HCT116 (cell line): ENCODE measurements around the gene DNASE1L3. TPM values are rescaled to one million over a fixed set of nuclear protein-coding genes. Genes with fewer than 3 reads are reported as not detected.

ENCODE experiments used
- ATAC-seq: fragments of 200-7000 bp; cut with Tn5 transposase; 2 replicates; pipeline ENCODE4 v1.9.1; 2020; ENCODE audit warnings: mild to moderate bottlenecking, moderate library complexity
- BruUV-seq: library from RNA; stranded (reverse); fragments of 400-500 nt; replicated peaks from 2 replicates; lab custom pipeline; 2021; lab: Mats Ljungman, UMichigan
- CTCF ChIA-PET: fragments of 300-600 bp; sonication (Branson Sonifier 250); formaldehyde crosslinking; loops from one replicate; lab custom pipeline; 2021; ENCODE audit warnings: antibody characterized with exemption; lab: Charles Lee
- POLR2A ChIA-PET: fragments of 300-600, 350-600 bp; sonication (Branson Sonifier 250); formaldehyde crosslinking; loops from one replicate; lab custom pipeline; 2021; ENCODE audit warnings: antibody characterized with exemption; lab: Charles Lee
- RAD21 ChIA-PET, 2 experiments: fragments of 300-600 bp; sonication (Branson Sonifier 250); formaldehyde crosslinking; loops; one replicate each; lab custom pipeline; 2023; ENCODE audit warnings: low total read pairs in 2 of 2; ENCODE audit not compliant: uncharacterized antibody in 2 of 2, unreplicated experiment in 2 of 2, low non-redundant PET in 1 of 2; lab: Charles Lee
- DNase-seq: peaks from one replicate; pipeline ENCODE4 v3.0.0-alpha.2; 2010; ENCODE audit warnings: low read depth, low spot score
- H2AFZ ChIP-seq: fragments of 200-600 bp; shearing (Covaris generic), sonication (generic); 2 replicates; pipeline ENCODE4 v1.6.1; 2017; ENCODE audit warnings: low read depth, mixed run types, mixed read lengths, antibody characterized with exemption, low read length; ENCODE audit not compliant: poor library complexity, severe bottlenecking
- H3K27ac ChIP-seq: 2 replicates; pipeline ENCODE4 v1.5.1; 2012; ENCODE audit warnings: low read depth, low read length
- H3K27me3 ChIP-seq: fragments of 200-600 bp; sonication (generic); 2 replicates; pipeline ENCODE4 v1.6.1; 2016; ENCODE audit warnings: mixed run types, low read length, mixed read lengths; ENCODE audit not compliant: insufficient read depth
- H3K36me3 ChIP-seq, 2 experiments: fragments of 200-500 bp in 1 of 2; fragments of 200-600 bp in 1 of 2; sonication (Bioruptor generic) in 1 of 2; sonication (generic) in 1 of 2; 2 replicates each; pipeline versions ENCODE4 v1.5.1 to v1.6.1; 2014 to 2016; ENCODE audit warnings: low read length in 2 of 2, inconsistent platforms in 1 of 2, mixed read lengths in 1 of 2, mixed run types in 1 of 2; ENCODE audit not compliant: insufficient read depth in 2 of 2, control insufficient read depth in 1 of 2
- H3K4me1 ChIP-seq, 2 experiments: fragments of 200-600 bp in 1 of 2; sonication (generic) in 1 of 2; 2 replicates each; pipeline versions ENCODE4 v1.5.1 to v1.6.1; 2012 to 2017; ENCODE audit warnings: low read length in 2 of 2, inconsistent platforms in 1 of 2, mild to moderate bottlenecking in 1 of 2, mixed read lengths in 1 of 2, mixed run types in 1 of 2, moderate library complexity in 1 of 2; ENCODE audit not compliant: insufficient read depth in 2 of 2, control insufficient read depth in 1 of 2
- H3K4me2 ChIP-seq: fragments of 200-600 bp; sonication (generic); 2 replicates; pipeline ENCODE4 v1.6.1; 2017; ENCODE audit warnings: mixed run types, low read length, mixed read lengths
- H3K4me3 ChIP-seq, 2 experiments: fragments of 200-600 bp in 1 of 2; sonication (generic) in 1 of 2; replicated peaks in 1 of 2; 2 replicates each; pipeline ENCODE4 v1.5.1; 2011 to 2016; ENCODE audit warnings: low read length in 2 of 2, control low read depth in 1 of 2, low read depth in 1 of 2, mild to moderate bottlenecking in 1 of 2, mixed read lengths in 1 of 2, mixed run types in 1 of 2
- H3K79me2 ChIP-seq: fragments of 200-600 bp; sonication (generic); 2 replicates; pipeline ENCODE4 v1.6.1; 2017; ENCODE audit warnings: mild to moderate bottlenecking, mixed run types, low read length, moderate library complexity, mixed read lengths; ENCODE audit not compliant: insufficient read depth
- H3K9ac ChIP-seq: fragments of 200-600 bp; sonication (generic); 2 replicates; pipeline ENCODE4 v1.6.1; 2016; ENCODE audit warnings: low read length, mixed read lengths
- H3K9me2 ChIP-seq: fragments of 200-600 bp; sonication (generic), shearing (Covaris generic); 2 replicates; pipeline ENCODE4 v1.6.1; 2017; ENCODE audit warnings: mixed run types, mild to moderate bottlenecking, moderate library complexity; ENCODE audit not compliant: insufficient read depth
- H3K9me3 ChIP-seq, 2 experiments: fragments of 200-500 bp in 1 of 2; fragments of 200-600 bp in 1 of 2; sonication (Bioruptor generic) in 1 of 2; sonication (generic) in 1 of 2; 2 replicates each; pipeline ENCODE4 v1.6.1; 2014 to 2017; ENCODE audit warnings: low read length in 2 of 2, mixed read lengths in 2 of 2, inconsistent platforms in 1 of 2, low read depth in 1 of 2, mild to moderate bottlenecking in 1 of 2, mixed run types in 1 of 2, moderate library complexity in 1 of 2; ENCODE audit not compliant: control insufficient read depth in 1 of 2, insufficient read depth in 1 of 2
- H4K20me1 ChIP-seq: fragments of 200-600 bp; sonication (generic), shearing (Covaris generic); 2 replicates; pipeline ENCODE4 v1.6.1; 2017; ENCODE audit warnings: mixed run types, mild to moderate bottlenecking, moderate library complexity; ENCODE audit not compliant: insufficient read depth
- CBX3 ChIP-seq: IDR thresholded peaks from 2 replicates; pipeline ENCODE4 v1.6.1; 2012; ENCODE audit warnings: low read depth
- CEBPB ChIP-seq: IDR thresholded peaks from 2 replicates; pipeline ENCODE4 v1.6.1; 2012; ENCODE audit warnings: low read depth
- EGR1 ChIP-seq: IDR thresholded peaks from 2 replicates; pipeline ENCODE4 v1.6.1; 2012; ENCODE audit warnings: low read depth
- ELF1 ChIP-seq: IDR thresholded peaks from 2 replicates; pipeline ENCODE4 v1.6.1; 2012; ENCODE audit warnings: low read depth, borderline replicate concordance
- EZH2 ChIP-seq: fragments of 200-600 bp; sonication (generic); IDR thresholded peaks from 2 replicates; pipeline ENCODE4 v1.6.1; 2017; ENCODE audit warnings: antibody characterized with exemption, mixed run types
- EZH2phosphoT487 ChIP-seq: fragments of 200-600 bp; IDR thresholded peaks from 2 replicates; pipeline ENCODE4 v1.6.1; 2018; ENCODE audit warnings: antibody characterized with exemption, borderline replicate concordance
- FOSL1 ChIP-seq: IDR thresholded peaks from 2 replicates; pipeline ENCODE4 v1.6.1; 2012; ENCODE audit warnings: low read depth
- JUND ChIP-seq: IDR thresholded peaks from 2 replicates; pipeline ENCODE4 v1.6.1; 2012
- POLR2A ChIP-seq: IDR thresholded peaks from 2 replicates; pipeline ENCODE4 v1.7.0; 2011; ENCODE audit warnings: borderline replicate concordance; ENCODE audit not compliant: insufficient read depth, insufficient read length; ENCODE audit errors: extremely low read depth
- SIN3A ChIP-seq: IDR thresholded peaks from 2 replicates; pipeline ENCODE4 v1.6.1; 2012; ENCODE audit warnings: low read depth
- SP1 ChIP-seq: IDR thresholded peaks from 2 replicates; pipeline ENCODE4 v1.6.1; 2012; ENCODE audit warnings: low read depth
- SRF ChIP-seq: IDR thresholded peaks from 2 replicates; pipeline ENCODE4 v1.6.1; 2012; ENCODE audit warnings: low read depth
- TCF7L2 ChIP-seq: IDR thresholded peaks from 2 replicates; pipeline ENCODE4 v1.7.0; 2011; ENCODE audit warnings: borderline replicate concordance, inconsistent platforms; ENCODE audit not compliant: insufficient read depth, insufficient read length; ENCODE audit errors: extremely low read depth
- YY1 ChIP-seq: IDR thresholded peaks from 2 replicates; pipeline ENCODE4 v1.6.1; 2011; ENCODE audit warnings: low read length, low read depth, moderate library complexity, mild to moderate bottlenecking; ENCODE audit not compliant: insufficient replicate concordance; ENCODE audit errors: extremely low read depth
- ZFX ChIP-seq: fragments of 450-650 bp; IDR thresholded peaks from 2 replicates; pipeline ENCODE4 v1.6.1; 2017
- ZNF274 ChIP-seq: fragments of 200-500 bp; sonication (Bioruptor generic); IDR thresholded peaks from 2 replicates; pipeline ENCODE4 v1.6.1; 2014; ENCODE audit warnings: mild to moderate bottlenecking, low read depth, low read length, inconsistent platforms
- intact Hi-C: fragments of 100-400 bp; cut with micrococcal nuclease; formaldehyde crosslinking; loops from 2 replicates; pipeline ENCODE4 v1.10.0; 2022
- total RNA-seq: library from RNA; stranded (reverse); gene quantifications from one replicate; pipeline ENCODE4 v1.2.1, GENCODE V29; 2021; ENCODE audit not compliant: unreplicated experiment
- TF ChIP-seq, protein P1 (sequence below): IDR thresholded peaks from 2 replicates; pipeline ENCODE4 v1.6.1; 2012
- TF ChIP-seq, protein P2 (sequence below): IDR thresholded peaks from 2 replicates; pipeline ENCODE4 v1.6.1; 2011; ENCODE audit warnings: mild to moderate bottlenecking, low read length, moderate library complexity; ENCODE audit not compliant: insufficient replicate concordance; ENCODE audit errors: extremely low read depth
- TF ChIP-seq, protein P3 (sequence below): IDR thresholded peaks from 2 replicates; pipeline ENCODE4 v1.6.1; 2012

The DNASE1L3 gene
- total RNA-seq, 1 experiment from 2014 or later = not detected

DNA sequence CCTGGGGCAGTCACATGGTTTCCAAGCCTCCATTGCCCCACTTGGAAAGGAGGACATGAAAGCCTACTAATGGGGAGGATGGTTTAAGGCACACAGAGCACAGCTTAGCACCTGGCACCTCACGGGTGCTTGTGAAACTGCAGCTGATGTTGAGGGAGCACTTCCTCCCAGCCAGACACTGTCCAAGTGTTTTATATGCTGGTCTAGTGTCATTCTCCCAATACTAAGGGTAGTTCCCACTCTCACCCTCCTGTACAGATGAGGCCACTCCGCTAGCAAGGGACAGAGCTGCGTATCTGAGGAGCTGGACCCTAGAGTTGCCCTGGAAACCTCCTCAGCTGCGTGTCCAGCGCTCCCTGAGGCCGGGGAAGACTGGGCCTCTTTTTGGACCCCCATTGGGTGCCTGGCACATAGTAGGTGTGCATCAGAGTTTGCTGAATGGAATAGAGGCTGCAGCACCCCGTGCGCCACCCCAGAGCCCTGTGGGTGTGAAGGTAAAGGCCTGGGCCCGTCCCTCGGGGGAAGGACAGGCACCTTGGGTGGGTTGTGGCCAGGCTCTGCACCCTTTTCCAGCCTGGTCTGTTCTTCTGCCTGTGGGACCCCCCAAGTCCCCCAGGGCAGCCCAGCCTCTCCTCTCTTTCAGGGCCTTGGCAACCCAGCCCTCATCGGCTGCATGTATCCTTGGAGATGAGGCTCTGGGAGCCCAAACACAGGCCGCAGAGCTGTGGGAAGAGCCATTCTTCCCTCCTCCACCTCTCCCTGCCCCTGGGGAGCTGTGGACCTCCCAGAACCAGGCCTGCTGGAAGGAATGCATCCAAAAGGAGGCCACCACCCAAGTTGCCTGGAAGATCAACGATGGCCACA, 31.3 kb downstream of the DNASE1L3 start:
- CTCF ChIA-PET = interaction anchor here (1.1 to 3.8 kb wide), 7 partner anchors 9 to 127 kb away, joined by 3 to 31 read pairs (median 6); partner anchors contain the start of genes HTD2 and RPP14
- no peaks in the 10 kb centered on the region for H3K36me3 ChIP-seq
- H3K4me2 ChIP-seq = no peak overlapping the region
- POLR2A ChIA-PET = no interaction called here
- H3K4me3 ChIP-seq = no peak overlapping the region
- intact Hi-C loops = no loop called here
- H3K27me3 ChIP-seq = no peaks in the 10 kb centered on the region
- no peak for TF ChIP-seq EZH2phosphoT487
- no peak for TF ChIP-seq EGR1
- no peak for TF ChIP-seq CBX3
- no peak for TF ChIP-seq SIN3A
- no peak for TF ChIP-seq SP1
- TF ChIP-seq, protein P1, sequence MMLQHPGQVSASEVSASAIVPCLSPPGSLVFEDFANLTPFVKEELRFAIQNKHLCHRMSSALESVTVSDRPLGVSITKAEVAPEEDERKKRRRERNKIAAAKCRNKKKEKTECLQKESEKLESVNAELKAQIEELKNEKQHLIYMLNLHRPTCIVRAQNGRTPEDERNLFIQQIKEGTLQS = no peak
- no peak for TF ChIP-seq ZNF274
- no peak for TF ChIP-seq ELF1
- TF ChIP-seq JUND = no peak
- no peak for TF ChIP-seq CEBPB
- TF ChIP-seq, protein P2, sequence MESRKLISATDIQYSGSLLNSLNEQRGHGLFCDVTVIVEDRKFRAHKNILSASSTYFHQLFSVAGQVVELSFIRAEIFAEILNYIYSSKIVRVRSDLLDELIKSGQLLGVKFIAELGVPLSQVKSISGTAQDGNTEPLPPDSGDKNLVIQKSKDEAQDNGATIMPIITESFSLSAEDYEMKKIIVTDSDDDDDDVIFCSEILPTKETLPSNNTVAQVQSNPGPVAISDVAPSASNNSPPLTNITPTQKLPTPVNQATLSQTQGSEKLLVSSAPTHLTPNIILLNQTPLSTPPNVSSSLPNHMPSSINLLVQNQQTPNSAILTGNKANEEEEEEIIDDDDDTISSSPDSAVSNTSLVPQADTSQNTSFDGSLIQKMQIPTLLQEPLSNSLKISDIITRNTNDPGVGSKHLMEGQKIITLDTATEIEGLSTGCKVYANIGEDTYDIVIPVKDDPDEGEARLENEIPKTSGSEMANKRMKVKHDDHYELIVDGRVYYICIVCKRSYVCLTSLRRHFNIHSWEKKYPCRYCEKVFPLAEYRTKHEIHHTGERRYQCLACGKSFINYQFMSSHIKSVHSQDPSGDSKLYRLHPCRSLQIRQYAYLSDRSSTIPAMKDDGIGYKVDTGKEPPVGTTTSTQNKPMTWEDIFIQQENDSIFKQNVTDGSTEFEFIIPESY = no peak
- TF ChIP-seq, protein P3, sequence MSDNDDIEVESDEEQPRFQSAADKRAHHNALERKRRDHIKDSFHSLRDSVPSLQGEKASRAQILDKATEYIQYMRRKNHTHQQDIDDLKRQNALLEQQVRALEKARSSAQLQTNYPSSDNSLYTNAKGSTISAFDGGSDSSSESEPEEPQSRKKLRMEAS = no peak
- TF ChIP-seq SRF = no peak
- TF ChIP-seq FOSL1 = no peak
- no peak for TF ChIP-seq POLR2A
- TF ChIP-seq ZFX = no peak
- TF ChIP-seq YY1 = no peak
- TF ChIP-seq TCF7L2 = no peak
- no peak for TF ChIP-seq EZH2
- RAD21 ChIA-PET = no interaction called here
- no peak overlapping the region for H3K9ac ChIP-seq
- no peak overlapping the region for H3K27ac ChIP-seq
- H3K4me1 ChIP-seq = peaks cover 14 to 47% of the 10 kb centered on the region in 2 experiments; a peak in 3 of 4 replicates
- H3K79me2 ChIP-seq = no peaks in the 10 kb centered on the region
- H4K20me1 ChIP-seq = no peaks in the 10 kb centered on the region
- H3K9me2 ChIP-seq = no peaks in the 10 kb centered on the region
- DNase-seq = no peak
- H3K9me3 ChIP-seq = no peaks in the 10 kb centered on the region
- BruUV-seq = no TSS peak
- no peak overlapping the region for H2AFZ ChIP-seq
- no peak for ATAC-seq
